Activated CD4-positive, alpha-beta T cell treated with anti-CD3 and anti-CD28 coated beads, Interleukin-2, amount 10 ng/mL, durations not matched to agents 24 days and 14 days (primary cell): ENCODE measurements around the gene TCOF1. TPM values are rescaled to one million over a fixed set of nuclear protein-coding genes. Genes with fewer than 3 reads are reported as not detected.

Experiments
- DNase-seq: peaks from one replicate; pipeline ENCODE4 v3.0.0; 2022
- H3K27ac Mint-ChIP-seq: one replicate; pipeline ENCODE4 v1.8.0; 2022; ENCODE audit warnings: mild to moderate bottlenecking, mixed read lengths
- H3K27me3 Mint-ChIP-seq: one replicate; pipeline ENCODE4 v1.8.0; 2022; ENCODE audit warnings: mixed read lengths
- H3K36me3 Mint-ChIP-seq: one replicate; pipeline ENCODE4 v1.8.0; 2022; ENCODE audit warnings: low read depth, mild to moderate bottlenecking, mixed read lengths
- H3K4me1 Mint-ChIP-seq: one replicate; pipeline ENCODE4 v1.8.0; 2021; ENCODE audit warnings: mixed read lengths
- H3K4me3 Mint-ChIP-seq: one replicate; pipeline ENCODE4 v1.8.0; 2022; ENCODE audit warnings: mild to moderate bottlenecking, moderate library complexity, mixed read lengths
- H3K9me3 Mint-ChIP-seq: one replicate; pipeline ENCODE4 v1.8.0; 2021; ENCODE audit warnings: mixed read lengths
- intact Hi-C: fragments of 100-400 bp; cut with micrococcal nuclease; formaldehyde crosslinking; loops from one replicate; pipeline ENCODE4 v1.15.1; 2023
- total RNA-seq: library from RNA; stranded (reverse); gene quantifications from 2 replicates; pipeline ENCODE4 v1.2.3, GENCODE V29; 2022

TCOF1 gene
- total RNA-seq, 1 donor from 2014 or later, result 130 TPM

- DNase-seq, result no peak
- intact Hi-C loops, result loop anchor here (5.0 kb wide), 1 partner anchor 42 kb away; no protein-coding TSS in a partner anchor
- H3K4me1 Mint-ChIP-seq, result peaks cover 1% of the 10 kb centered on the region
- H3K36me3 Mint-ChIP-seq, result peaks cover 59% of the 10 kb centered on the region
- no peak overlapping the region for H3K27ac Mint-ChIP-seq
- H3K4me3 Mint-ChIP-seq, result no peak overlapping the region
- no peaks in the 10 kb centered on the region for H3K27me3 Mint-ChIP-seq
- H3K9me3 Mint-ChIP-seq, result no peaks in the 10 kb centered on the region
Measured at GRCh38 chr5:150395688-150395975, 38.1 kb downstream of the TCOF1 start.

GRCh38 chr5:150396267-150396666 lies 38.8 kb downstream of the TCOF1 start:
- no peak overlapping the region for H3K27ac Mint-ChIP-seq
- H3K4me3 Mint-ChIP-seq, result no peak overlapping the region
- H3K27me3 Mint-ChIP-seq, result no peaks in the 10 kb centered on the region
- H3K4me1 Mint-ChIP-seq, result peaks cover 3% of the 10 kb centered on the region
- DNase-seq, result no peak
- peaks cover 57% of the 10 kb centered on the region for H3K36me3 Mint-ChIP-seq
- intact Hi-C loops, result loop anchor here (5.0 kb wide), 1 partner anchor 41 kb away; no protein-coding TSS in a partner anchor
- no peaks in the 10 kb centered on the region for H3K9me3 Mint-ChIP-seq

- Mint-ChIP-seq H3K9me3 (no peaks in the 10 kb centered on the region), H3K36me3 (peaks cover 59% of the 10 kb centered on the region), H3K4me1 (peaks cover 3% of the 10 kb centered on the region), H3K27ac (no peak overlapping the region), H3K4me3 (no peak overlapping the region), H3K27me3 (no peaks in the 10 kb centered on the region)
- intact Hi-C loops, result loop anchor here (5.0 kb wide), 1 partner anchor 40 kb away; no protein-coding TSS in a partner anchor
- no peak for DNase-seq
Measured at GRCh38 chr5:150397146-150397781, 39.8 kb downstream of the TCOF1 start.

DNA sequence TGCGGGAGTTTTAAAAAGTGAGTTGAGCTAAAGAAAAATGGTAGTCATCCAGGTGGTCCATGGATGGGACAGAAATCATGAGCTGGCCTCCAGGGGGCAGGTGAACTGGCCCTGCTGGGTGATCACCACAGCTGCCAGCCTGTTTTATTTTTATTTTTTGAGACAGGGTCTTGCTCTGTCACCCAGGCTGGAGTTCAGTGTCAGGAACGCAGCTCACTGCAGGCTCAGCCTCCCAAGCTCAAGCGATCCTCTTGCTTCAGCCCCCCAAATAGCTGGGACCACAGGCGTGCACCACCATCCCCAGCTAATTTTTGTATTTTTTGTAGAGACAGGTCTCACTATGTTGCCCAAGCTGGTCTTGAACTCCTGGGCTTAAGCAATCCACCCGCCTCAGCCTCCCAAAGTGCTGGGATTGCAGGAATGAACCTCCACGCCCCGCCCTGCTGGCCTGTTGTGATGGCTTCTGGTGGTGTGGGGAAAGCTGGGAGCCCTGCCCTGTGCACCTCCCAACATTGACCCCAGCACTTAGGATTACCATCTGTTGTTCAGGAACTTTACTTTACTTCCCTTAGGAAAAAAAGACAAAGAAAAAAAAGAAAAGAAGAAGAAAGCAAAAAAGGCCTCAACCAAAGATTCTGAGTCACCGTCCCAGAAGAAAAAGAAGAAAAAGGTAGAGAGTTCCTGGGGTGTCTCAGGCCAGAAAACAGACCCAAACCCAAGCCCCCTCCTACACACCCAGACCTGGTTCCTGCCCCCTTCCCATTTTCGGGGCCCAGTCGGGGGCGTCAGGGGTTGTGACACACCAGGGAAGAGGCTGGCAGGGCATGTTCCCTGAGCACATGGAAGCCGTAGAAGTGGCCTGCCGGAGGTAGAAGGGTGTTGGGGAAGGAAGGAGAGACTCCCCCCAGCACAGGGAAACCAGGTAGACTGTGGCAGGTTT lies 40.6 kb downstream of the TCOF1 start:
- no peak overlapping the region for H3K4me3 Mint-ChIP-seq
- peaks cover 3% of the 10 kb centered on the region for H3K4me1 Mint-ChIP-seq
- peaks cover 62% of the 10 kb centered on the region for H3K36me3 Mint-ChIP-seq
- no peak for DNase-seq
- intact Hi-C loops, result loop anchor here (5.0 kb wide), 1 partner anchor 39 kb away; no protein-coding TSS in a partner anchor
- H3K27me3 Mint-ChIP-seq, result no peaks in the 10 kb centered on the region
- H3K9me3 Mint-ChIP-seq, result no peaks in the 10 kb centered on the region
- H3K27ac Mint-ChIP-seq, result no peak overlapping the region

DNA sequence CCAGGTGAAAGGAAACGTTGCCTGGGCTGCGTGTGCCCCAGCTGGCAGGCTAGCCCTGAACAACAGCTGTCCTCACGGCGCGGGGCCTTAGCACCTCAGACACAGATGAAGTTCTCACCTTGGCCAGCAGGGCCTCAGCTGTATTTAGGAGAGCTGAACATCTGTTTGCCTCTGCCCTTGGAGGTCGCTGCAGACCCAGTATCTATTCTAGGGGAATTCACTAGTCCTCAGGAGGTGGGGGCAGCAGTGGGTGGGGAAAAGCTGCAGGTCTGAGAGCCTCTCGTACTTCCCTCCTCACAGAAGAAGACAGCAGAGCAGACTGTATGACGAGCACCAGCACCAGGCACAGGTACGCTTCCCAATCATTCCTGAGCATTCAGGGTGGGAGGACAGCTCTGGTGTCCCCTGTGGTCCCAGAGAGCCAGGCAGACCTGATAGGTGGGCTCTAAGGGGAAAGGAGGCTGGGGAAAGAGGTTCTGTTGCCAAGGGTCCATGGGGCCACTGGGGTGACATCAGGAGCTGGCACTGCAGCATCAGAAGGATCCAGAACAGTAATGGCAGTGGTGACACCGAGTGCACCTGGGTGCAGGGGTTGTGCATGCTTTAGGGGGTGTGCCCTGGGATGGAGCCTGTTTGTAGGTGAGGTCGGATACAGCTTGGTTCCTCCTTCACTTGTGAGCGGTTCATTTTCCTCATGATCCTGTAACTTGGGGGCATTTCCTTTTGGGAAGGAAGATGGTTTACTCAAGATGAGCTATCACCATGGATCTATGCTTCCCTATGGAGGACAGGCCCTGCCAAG lies 41.4 kb downstream of the TCOF1 start:
- no peak overlapping the region for H3K4me3 Mint-ChIP-seq

DNA sequence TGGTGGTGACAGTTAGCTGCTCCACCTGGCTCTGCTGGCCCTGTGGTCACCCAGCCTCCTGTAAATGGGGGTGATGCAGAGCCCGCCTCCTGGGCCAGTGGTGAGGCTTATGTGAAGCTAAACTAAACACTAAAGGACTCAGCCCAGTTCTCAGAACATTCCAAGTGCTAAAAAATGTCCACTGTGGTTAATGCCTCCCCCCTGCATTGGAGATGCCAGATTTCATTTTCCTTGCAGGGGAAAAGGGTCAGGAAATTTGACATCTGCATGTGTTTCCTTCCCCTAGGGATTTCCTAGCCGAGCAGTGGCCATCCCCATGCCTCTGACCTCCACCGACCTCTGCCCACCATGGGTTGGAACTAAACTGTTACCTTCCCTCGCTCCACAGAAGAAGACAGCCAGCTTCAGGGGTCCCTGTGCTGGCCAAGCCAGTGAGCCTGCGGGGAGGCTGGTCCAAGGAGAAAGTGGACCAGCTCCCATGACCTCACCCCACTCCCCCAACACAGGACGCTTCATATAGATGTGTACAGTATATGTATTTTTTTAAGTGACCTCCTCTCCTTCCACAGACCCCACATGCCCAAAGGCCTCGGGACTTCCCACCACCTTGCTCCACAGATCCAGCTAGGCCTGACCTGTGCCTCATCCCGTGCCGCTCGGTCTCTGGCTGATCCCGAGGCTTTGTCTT lies 42.2 kb downstream of the TCOF1 start:
- intact Hi-C loops, result loop anchor here (5.0 kb wide), 1 partner anchor 38 kb away; no protein-coding TSS in a partner anchor
- Mint-ChIP-seq H3K4me1 (peaks cover 2% of the 10 kb centered on the region), H3K27me3 (no peaks in the 10 kb centered on the region), H3K4me3 (no peak overlapping the region), H3K27ac (no peak overlapping the region), H3K36me3 (peaks cover 66% of the 10 kb centered on the region), H3K9me3 (no peaks in the 10 kb centered on the region)
- DNase-seq, result no peak

More for the DNA sequence above, 41.4 kb downstream of the TCOF1 start:
- no peaks in the 10 kb centered on the region for H3K9me3 Mint-ChIP-seq
- peaks cover 62% of the 10 kb centered on the region for H3K36me3 Mint-ChIP-seq
- peak; percentile 70 for DNase-seq
- H3K27ac Mint-ChIP-seq, result no peak overlapping the region
- peaks cover 2% of the 10 kb centered on the region for H3K4me1 Mint-ChIP-seq
- no peaks in the 10 kb centered on the region for H3K27me3 Mint-ChIP-seq
- intact Hi-C loops, result loop anchor here (5.0 kb wide), 1 partner anchor 38 kb away; no protein-coding TSS in a partner anchor

DNA sequence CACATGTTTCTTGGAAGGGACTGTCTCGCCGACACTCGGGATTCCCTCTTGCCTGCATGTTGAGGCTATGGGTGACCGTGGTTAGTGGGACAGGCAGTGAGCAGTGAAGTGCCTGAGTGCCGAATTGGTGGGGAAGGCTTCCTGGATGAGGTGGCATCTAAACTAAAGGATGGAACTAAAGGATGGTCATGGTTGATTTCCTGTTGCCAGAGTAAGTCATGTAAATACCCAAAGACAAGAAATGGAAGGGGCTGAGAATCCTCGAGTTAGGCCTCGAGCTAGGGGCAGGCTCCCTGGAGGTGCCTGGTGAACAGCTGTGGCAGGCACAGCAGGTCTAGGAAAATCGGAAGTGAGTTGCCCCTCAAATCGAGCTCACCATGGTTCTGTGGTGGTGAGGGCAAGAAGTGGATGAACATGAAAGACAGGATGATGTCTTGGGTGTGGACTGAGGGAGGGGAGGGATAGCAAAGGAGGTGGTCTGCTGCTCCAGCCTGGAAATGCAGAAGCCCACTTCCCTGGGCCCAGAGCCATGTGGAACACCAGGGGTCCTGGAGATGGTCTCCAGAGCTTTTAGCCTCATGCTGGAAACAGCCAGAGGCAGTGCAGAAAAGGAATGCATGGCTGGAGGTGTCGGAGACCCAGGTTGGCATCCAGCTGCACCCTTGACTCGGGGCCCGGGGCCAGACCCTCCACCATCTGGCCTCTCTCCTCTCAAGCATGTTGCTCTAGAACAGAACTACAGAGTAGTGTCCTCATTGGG lies 43.0 kb downstream of the TCOF1 start:
- peaks cover 2% of the 10 kb centered on the region for H3K4me1 Mint-ChIP-seq
- no peak for DNase-seq
- H3K36me3 Mint-ChIP-seq, result peaks cover 65% of the 10 kb centered on the region
- intact Hi-C loops, result no loop called here
- H3K27ac Mint-ChIP-seq, result peak overlapping the region; percentile 27
- H3K4me3 Mint-ChIP-seq, result no peak overlapping the region
- H3K9me3 Mint-ChIP-seq, result no peaks in the 10 kb centered on the region
- no peaks in the 10 kb centered on the region for H3K27me3 Mint-ChIP-seq

DNA sequence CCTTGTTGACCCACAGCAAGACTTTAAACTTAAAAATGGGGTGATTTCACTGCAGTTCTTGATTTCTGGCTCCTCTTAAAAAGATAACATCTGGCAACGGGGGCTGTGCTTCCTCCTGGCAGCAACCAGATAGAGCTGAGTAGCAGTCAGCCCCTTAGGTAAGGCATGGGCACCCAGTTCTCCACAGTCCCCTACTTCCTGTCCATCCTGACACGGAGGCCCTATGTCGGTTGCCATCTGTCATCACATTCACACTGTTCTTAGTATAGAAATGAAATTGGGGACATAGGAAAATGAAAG lies 43.5 kb downstream of the TCOF1 start:
- no peak for DNase-seq
- intact Hi-C loops, result no loop called here
- Mint-ChIP-seq H3K4me3 (no peak overlapping the region), H3K27ac (peak overlapping the region; percentile 27), H3K4me1 (peaks cover 2% of the 10 kb centered on the region), H3K9me3 (no peaks in the 10 kb centered on the region), H3K36me3 (peaks cover 64% of the 10 kb centered on the region), H3K27me3 (no peaks in the 10 kb centered on the region)

DNA sequence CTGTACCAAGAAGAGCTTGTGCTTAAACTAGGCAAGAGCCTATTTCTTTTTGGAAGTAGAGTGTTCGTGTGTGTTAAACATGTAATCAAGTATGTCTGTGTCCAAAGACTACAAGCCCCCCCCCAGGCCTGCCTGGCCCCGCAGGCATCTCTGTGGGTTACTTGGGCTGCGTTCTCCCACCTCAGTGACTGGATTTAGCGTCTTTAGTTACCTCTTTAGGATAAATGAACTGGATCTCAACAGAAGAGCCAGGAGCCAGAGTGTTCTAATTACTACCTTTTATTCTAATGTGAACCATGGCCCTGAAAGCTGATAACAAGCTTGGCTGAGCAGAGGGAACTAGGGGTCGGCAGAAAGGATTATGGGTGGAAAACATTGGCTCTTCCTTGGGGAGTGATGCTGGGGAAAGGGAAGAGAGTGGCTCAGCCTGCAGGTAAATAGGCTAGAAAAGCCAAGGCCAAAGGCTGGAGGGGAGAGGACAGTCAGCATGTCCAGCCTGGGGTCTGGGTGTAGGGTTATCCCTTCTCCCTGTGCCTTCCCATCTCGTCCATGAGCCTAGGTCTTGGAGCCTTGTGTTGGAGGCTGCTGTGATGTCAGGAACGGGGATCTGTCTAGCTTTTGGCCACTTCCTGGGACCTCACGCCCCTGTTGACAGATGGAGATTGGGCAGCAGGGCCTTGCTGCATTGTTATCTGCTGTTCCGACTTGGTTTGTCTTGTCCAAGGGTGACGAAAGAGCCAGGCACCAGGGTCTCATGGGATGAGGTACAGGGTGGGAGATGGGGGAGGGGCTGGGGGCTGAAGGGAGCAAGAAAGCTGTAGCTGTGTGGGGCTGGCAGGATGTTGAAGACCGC lies 44.1 kb downstream of the TCOF1 start:
- intact Hi-C loops, result no loop called here
- Mint-ChIP-seq H3K27ac (peak overlapping the region; percentile 27), H3K36me3 (peaks cover 64% of the 10 kb centered on the region), H3K4me1 (peaks cover 2% of the 10 kb centered on the region), H3K27me3 (no peaks in the 10 kb centered on the region), H3K4me3 (no peak overlapping the region), H3K9me3 (no peaks in the 10 kb centered on the region)
- DNase-seq, result no peak

DNA sequence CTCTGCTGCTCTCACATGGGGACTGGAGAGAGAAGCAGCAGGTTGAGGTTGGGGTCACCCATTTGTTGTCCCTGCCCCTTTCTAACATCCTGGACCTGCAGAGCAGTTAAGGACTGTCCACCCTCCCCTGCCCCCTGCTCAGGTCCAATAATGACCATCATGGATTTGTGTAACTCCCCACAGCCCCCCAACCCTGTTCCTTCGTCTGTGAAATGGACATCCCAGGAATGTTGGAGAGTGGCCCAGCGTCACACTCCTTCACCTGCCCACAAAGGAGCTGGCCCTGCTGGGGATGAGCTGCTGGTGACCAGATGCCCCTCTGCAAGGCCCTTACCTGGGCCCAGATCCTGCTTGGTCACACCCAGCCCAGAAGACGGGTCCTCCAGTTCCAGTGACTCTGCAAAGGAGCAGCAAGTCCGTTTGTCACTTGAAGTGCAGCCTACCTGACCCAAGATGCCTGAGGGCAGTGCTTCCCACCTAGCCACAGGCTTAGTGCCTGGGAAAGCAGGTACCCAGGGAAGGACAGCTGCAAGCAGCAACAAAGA lies 44.8 kb downstream of the TCOF1 start:
- Mint-ChIP-seq H3K4me3 (no peak overlapping the region), H3K9me3 (no peaks in the 10 kb centered on the region), H3K36me3 (peaks cover 68% of the 10 kb centered on the region), H3K27me3 (no peaks in the 10 kb centered on the region), H3K4me1 (peaks cover 2% of the 10 kb centered on the region), H3K27ac (no peak overlapping the region)
- no peak for DNase-seq
- intact Hi-C loops, result no loop called here

- intact Hi-C loops, result no loop called here
- H3K27ac Mint-ChIP-seq, result no peak overlapping the region
Measured at GRCh38 chr5:150402901-150403342, 45.4 kb downstream of the TCOF1 start.

DNA sequence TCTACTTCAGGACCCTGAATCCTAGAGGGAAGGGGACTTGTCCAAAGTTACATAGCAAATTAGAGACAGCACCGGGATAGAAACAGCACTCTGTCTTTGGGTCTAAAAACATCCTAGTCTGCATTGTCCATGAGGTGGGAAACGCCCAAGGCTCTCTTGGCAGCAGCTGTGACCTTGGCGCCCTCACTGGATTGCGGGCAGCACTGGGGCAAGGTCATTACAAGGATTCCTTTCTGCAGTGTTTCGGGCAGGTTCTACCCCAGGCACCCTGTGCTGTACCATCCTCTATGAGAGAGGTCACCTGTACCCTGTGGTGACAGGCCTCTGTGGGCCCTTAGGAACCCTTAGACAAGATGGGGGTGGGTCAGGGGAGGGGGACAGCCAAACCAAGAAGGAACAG lies 46.6 kb downstream of the TCOF1 start:
- H3K36me3 Mint-ChIP-seq, result peaks cover 62% of the 10 kb centered on the region
- H3K4me3 Mint-ChIP-seq, result no peak overlapping the region
- H3K4me1 Mint-ChIP-seq, result peaks cover 4% of the 10 kb centered on the region
- intact Hi-C loops, result no loop called here
- no peaks in the 10 kb centered on the region for H3K9me3 Mint-ChIP-seq
- H3K27ac Mint-ChIP-seq, result no peak overlapping the region
- no peak for DNase-seq
- H3K27me3 Mint-ChIP-seq, result no peaks in the 10 kb centered on the region

More at GRCh38 chr5:150402901-150403342, 45.4 kb downstream of the TCOF1 start:
- Mint-ChIP-seq H3K27me3 (no peaks in the 10 kb centered on the region), H3K36me3 (peaks cover 68% of the 10 kb centered on the region), H3K4me1 (peaks cover 2% of the 10 kb centered on the region), H3K4me3 (no peak overlapping the region), H3K9me3 (no peaks in the 10 kb centered on the region)
- DNase-seq, result no peak
